Spleen (tissue), 7 donors: Measurements from ENCODE around the gene SGTA.

ENCODE experiments used
- CTCF ChIP-seq, 11 experiments: fragments of 200-600 bp in 7 of 11; fragments of 450-650 bp in 4 of 11; sonication (generic) in 4 of 11; IDR thresholded peaks in 8 of 11; conservative IDR thresholded peaks in 3 of 11; 1 replicate in 7 of 11; 2 replicates in 4 of 11; pipeline versions ENCODE4 v1.4.0 to v1.8.0; 2016 to 2021; ENCODE audit warnings: antibody characterized with exemption in 11 of 11, inconsistent platforms in 4 of 11, mild to moderate bottlenecking in 1 of 11
- POLR2AphosphoS5 ChIP-seq, 3 donors: sonication (generic); formaldehyde crosslinking; IDR thresholded peaks; one replicate each; pipeline ENCODE4 v1.5.1; 2017; ENCODE audit warnings: antibody characterized with exemption in 3 of 3
- donor health status: DM: no; HTN: no; CAD: no; lungs with moderate emphysema.
- donor health status: DM: no; HTN: no; CAD: no.
- donor health status: DM: no; HTN: no; CAD: no.

- no peak for TF ChIP-seq POLR2AphosphoS5 (IDR thresholded peaks at IDR 0.05)
- TF ChIP-seq CTCF (IDR thresholded peaks at IDR 0.05 in 8 of 11, conservative IDR thresholded peaks at IDR 0.05 in 3 of 11) = no peak
Measured at GRCh38 chr19:2793126-2793525, 10.1 kb upstream of the SGTA start.
